ENCODE results near the gene ZSCAN5A.
"Not testable (repeated sequence)": the region's sequence is repeated elsewhere in the genome, so short reads cannot be mapped to it uniquely, and the experiment has no call there.

DNA sequence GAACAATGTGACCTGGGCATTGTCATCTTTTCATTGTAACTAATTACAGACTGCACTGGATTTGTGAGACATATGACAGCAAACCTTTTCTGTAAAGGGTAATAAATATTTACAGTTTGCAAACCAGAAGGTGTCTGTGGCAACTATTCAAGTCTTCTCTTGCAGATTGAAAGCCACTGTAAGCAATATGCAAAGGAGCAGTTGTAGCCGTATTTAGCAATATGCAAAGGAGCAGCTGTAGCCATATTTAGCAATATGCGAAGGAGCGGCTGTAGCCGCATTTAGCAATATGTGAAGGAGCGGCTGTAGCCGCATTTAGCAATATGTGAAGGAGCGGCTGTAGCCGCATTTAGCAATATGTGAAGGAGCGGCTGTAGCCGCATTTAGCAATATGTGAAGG lies 24.4 kb upstream of the ZSCAN5A start:
- TF ChIP-seq CTCF (IDR thresholded peaks at IDR 0.05; ENCODE audit: insufficient read depth, low read depth, low read length); EZH2 (IDR thresholded peaks at IDR 0.05; ENCODE audit: insufficient read depth, low read length): not testable (repeated sequence)

Data from astrocyte (in vitro differentiated cells and primary cell).